T-helper 2 cell treated with Interferon-gamma antibody and Interleukin-4, amounts not matched to agents 100 ng/mL and 5 ng/mL, for 36 hours (primary cell): ENCODE results near the gene PRRX2. TPM values are rescaled to one million over a fixed set of nuclear protein-coding genes. Genes with fewer than 3 reads are reported as not detected.
"Not testable (repeated sequence)": the region's sequence is repeated elsewhere in the genome, so short reads cannot be mapped to it uniquely, and the experiment has no call there.

Experiments used
- intact Hi-C: fragments of 100-400 bp; cut with micrococcal nuclease; formaldehyde crosslinking; loops from one replicate; pipeline ENCODE4 v1.15.1; 2023
- total RNA-seq: library from RNA; stranded (reverse); gene quantifications from 2 replicates; pipeline ENCODE4 v1.2.3, GENCODE V29; 2022

Gene PRRX2
- total RNA-seq, 1 donor from 2014 or later = 0.73 TPM

DNA sequence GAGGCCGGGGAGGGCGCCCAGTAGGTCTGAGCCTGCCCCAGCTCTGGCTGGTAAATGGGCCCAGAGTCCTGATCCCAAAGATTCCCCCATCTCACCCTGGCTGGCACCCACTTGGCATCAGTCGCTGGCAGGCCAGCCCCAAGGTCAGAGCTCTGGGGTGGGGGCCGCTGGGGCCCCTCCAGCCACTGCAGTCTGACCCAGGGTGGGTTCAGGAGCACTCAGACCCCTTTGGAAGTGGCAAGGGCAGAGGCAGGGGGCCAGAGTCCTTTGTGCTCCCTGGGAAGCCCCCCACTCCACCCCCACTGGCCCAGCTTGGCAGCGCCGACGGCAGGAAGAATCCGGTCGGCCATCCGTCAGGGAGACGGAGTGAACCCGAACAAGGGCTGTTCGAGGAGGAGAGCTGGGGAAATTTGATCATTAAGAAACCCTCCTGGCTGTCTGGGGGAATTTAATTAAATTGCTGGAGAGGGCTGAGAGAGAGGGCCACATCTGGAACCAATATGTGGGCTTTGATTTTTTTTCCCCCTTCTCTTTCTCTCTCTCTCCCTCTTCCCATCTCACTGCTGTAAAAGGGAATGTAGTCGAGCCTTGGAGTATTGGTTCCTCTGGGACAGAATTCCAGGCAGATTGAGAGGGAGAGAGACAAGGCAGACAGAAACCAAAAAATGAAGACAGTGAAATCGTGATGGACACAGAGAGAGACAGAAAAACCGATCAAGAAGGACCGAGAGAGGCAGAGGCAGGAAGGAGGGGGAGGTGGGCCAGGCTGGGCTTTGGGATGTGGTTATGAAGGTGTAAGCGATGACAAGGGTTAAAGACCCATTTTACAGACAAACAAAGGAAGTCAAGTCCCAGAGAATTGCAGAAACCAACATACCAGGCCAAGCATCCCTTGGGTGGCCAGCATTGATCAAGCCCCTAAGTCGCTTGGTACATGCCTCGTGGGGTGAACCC lies 15.4 kb upstream of the PRRX2 start:
- intact Hi-C loops = no loop called here

DNA sequence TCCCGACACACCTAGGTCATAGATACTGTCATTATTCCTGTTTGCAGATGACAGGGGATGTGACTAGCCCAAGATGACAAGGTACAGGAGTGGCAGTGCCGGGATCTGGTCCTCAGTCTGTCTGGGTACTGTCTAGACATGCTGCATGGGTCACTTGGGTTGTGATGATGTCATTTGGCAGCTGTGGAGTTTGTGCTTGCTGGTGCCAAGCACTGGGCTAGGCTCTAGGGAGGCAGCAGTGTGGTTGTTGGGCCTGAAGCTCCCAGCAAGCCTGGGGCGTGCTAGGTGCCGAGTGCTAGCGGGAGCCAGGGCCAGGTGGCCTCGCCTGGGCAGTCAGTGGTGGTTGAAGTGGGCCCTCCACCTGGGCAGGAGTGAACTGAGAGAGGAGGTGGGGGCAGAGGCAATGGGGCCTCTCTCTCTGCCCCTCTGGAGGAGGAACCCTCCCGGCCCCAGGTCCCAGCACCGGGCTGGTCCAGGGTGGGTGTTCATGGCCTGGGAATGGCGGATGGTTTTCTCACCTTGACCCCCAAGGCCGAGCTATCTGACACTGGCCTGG lies 14.7 kb upstream of the PRRX2 start:
- intact Hi-C loops = no loop called here

DNA sequence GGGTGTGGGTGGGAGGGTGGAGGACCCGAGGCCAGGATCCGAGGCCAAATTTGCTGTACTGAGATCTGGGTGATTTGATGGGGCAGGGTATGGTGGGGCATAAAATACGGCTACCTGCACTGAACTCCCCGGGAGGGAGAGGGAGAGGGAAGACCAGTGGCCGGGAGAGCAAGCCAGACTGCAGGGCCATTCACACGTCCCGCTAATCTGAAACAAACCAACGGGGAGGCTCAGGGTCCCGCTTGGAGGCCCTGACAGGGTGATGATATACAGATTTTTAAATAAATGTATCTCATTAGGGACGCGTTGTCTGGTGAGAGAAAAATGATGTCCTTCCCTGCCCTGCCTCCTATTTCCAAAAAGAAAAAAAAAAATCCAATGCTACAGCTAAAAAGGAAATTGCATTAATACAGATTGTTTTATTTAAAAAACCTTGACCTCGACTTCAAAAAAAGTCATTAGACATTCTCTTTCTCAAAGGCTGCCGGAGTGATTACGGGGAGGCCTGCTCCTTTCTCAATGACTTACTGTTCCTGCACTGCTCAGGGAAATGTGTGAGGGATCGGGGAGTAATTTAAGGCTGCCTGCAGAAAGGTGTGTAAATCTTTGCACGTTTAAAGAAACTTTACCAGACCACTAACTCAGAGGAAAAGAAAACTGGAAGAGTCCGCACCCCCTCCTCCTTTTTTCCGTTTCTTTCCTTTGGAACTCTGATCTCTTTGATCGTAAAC lies 11.5 kb upstream of the PRRX2 start:
- intact Hi-C loops = no loop called here

- intact Hi-C loops = no loop called here
Measured at GRCh38 chr9:129654554-129655040, 10.8 kb upstream of the PRRX2 start.

DNA sequence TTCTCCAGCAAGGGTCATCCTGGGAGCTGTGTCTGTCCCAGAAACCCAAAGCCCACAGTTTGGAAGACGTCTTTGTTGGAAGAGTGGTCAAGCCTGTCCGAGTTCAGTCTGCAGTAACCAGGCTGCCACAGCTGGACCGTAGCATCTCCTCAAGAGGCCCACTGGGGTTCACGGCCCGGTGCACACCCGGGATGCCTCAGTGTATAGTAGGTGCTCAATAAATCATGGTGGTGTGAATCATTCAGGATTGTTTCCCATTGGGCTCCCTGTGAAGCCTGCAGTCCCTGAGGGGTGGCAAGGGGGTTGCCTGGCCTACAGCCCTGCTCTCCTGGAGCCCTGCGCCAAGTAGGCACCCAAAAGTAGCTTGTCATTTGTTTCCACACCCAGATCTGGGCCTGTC lies 10.3 kb upstream of the PRRX2 start:
- intact Hi-C loops = no loop called here

GRCh38 chr9:129655696-129656095 lies 9.8 kb upstream of the PRRX2 start:
- intact Hi-C loops = no loop called here

DNA sequence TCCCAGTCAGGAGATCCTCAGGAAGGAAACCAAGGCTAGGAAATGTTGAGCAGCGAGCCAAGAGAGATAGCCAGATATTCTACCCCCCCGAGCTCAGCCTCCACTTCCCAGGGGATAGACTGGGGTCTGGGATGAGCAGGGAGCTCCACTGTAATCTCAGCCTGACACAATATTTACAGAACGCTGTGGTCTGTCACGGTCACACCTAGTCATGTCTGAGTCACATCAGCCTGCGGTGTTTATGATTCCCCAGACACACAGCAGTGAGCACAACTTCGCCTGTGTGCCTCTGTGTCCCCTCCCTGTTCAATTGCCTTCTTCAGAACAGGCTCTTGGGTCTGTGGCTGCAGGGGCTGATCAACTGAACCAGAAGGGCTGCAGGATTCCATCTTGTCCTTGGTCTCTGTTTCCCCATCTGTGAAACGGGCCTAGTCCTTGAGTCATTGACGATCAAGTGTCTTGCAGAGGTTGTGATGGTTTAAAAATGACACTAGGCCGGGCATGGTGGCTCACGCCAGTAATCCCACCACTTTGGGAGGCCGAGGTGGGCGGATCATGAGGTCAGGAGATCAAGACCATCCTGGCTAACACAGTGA lies 8.6 kb upstream of the PRRX2 start:
- intact Hi-C loops = no loop called here

GRCh38 chr9:129661029-129661428 lies 4.4 kb upstream of the PRRX2 start:
- intact Hi-C loops = no loop called here

- intact Hi-C loops = not testable (repeated sequence)
Measured at GRCh38 chr9:129662239-129662638, 3.2 kb upstream of the PRRX2 start.

GRCh38 chr9:129664746-129665388 lies 580 bp upstream of the PRRX2 start:
- intact Hi-C loops = no loop called here

- intact Hi-C loops = no loop called here
Measured at GRCh38 chr9:129665814-129666520, 520 bp downstream of the PRRX2 start.

- intact Hi-C loops = no loop called here
Measured at GRCh38 chr9:129666575-129666974, 1.1 kb downstream of the PRRX2 start.

DNA sequence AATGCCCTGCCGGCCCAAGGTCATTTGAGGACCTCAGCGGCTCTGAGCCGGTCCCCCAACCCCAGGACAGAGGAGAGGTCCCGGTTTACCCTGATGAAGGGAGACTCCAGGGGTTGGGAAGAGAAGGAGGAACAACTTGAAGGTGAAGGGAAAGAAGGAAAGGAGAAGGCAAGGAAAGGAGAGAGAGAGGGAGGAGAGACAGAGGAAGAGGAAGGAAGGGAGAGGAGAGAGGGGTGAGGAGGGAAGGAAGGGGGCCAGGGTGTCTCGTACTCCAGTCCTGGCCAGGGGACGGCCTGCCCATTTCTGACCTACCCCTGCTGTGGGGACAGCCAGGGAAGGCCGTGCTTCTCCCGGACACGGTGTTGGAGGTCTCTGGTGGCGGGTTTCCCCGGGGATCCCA lies 1.9 kb downstream of the PRRX2 start:
- intact Hi-C loops = no loop called here

DNA sequence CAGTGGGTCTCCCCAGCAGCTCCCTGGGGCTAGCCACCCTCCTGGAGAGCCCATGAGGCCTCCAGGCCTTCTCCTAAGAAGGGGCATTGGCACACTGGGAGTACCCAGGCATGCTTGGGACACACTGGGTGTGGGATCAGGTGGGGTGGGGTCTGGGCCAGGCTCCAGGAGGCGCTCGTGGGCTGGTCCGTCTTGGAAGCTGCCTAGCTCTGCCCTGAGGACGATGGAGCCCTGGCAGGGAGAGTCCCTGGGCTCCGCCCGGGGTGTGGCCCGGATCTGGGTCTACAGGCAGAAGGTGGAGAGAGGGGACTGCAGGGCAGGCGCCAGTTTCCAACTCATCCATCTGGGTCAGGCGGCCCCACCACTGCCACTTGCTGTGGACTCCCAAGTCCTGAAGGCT lies 2.4 kb downstream of the PRRX2 start:
- intact Hi-C loops = no loop called here

DNA sequence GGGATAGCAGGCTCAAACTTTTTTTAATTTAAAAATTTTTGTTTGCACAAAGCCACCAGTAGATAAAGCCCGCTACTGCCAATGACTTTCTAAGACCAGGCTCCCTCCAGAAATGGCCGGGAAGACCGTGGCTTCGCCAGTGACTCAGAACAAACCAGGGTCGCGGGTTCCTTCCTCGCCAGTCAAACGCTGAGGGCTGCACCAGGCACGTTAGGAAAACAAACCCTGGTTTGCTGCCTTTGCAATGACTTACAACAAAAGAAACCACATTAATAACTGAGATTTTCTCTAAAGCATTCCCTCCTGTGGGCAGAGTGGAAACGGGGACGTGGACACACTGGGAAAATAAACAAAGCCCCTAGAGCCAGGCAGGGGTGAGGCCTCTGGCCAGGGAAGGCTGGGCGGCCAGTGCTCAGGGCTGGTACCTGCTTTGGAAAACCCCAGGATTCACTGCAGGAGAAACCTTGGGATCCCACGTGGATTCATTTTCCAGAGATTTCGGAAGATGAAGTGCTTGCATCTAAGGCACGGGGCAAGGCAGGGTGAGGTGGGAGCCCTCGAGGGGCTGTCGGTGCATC lies 3.8 kb downstream of the PRRX2 start:
- intact Hi-C loops = no loop called here

DNA sequence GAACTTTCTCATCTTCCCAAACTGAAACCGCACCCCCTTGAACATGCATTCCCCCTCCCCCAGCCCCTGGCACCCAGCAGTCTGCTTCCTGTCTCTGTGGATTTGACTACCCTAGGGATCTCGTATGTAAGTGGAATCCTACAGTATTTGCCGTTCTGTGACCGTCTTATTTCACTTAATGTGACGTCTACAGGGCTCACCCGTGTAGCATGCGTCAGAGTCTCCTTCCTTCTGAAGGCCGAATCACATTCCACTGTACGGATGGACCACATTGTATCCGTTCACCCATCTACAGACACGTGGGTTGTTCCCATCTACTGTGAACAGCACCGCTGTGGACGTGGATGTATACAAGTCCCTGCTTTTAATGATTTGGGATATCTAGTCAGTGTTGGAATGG lies 4.5 kb downstream of the PRRX2 start:
- intact Hi-C loops = no loop called here

DNA sequence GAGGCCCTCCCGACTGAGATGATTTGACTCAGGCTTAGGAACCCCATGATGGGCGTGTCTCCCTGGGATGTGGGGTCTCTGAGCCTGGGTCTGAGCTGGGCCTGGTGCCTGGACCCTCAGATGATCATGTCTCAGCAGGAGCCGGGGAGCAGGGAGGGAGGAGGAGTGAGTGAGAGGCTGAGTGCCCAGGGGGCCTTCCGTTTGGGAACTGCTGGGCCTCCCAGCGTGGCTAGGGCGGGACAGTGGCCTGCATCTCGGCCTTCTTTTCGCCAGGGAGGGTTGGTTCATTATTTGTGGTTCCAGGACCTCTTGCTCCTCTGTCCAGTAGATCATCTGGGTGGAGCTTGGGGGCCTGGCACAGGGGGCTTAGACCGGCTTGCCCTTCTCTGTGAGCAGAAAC lies 5.6 kb downstream of the PRRX2 start:
- intact Hi-C loops = no loop called here

DNA sequence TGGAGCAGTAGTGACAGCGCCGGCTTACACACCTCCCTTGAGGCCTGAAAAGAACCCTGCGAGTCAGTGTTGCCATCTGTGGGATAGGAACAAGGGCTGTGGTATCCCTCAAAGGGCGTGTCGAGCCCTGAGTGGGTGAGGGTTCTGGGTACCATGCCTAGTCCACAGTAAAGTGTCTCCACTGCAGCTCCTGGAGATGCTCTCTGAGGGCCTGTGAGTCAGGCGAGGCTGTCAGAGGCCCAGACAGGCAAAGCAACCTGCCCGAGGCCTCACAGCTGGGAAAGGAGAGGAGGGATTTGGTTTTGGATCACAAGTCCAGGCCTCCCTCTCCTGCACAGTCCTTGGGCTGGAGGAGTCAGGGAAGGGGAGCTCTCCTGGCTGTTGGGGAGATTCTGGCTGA lies 6.1 kb downstream of the PRRX2 start:
- intact Hi-C loops = no loop called here

DNA sequence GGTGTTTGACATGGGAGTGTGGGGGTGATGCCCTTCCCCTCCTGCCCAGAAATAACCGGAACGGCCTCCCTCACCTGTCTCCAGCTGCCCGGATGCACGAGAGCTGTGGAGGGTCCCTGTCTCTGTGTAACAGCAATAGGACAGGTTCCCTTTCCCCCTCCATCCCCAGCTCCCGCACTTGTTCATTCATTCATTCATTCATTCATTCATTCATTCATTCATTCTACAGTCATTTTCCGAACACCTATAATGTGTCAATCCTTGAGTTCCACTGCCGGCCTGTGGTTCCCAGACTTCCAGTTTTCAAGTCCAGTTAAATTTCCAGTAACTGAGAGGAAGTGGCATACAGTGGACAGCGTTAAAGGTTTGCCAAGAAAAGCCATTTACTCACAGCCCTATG lies 7.3 kb downstream of the PRRX2 start:
- intact Hi-C loops = no loop called here

GRCh38 chr9:129673602-129674001 lies 8.2 kb downstream of the PRRX2 start:
- intact Hi-C loops = no loop called here
